Uterus (tissue), 4 donors: ENCODE data around the gene TIFAB. TPM values are rescaled to one million over a fixed set of nuclear protein-coding genes. Genes with fewer than 3 reads are reported as not detected.

Experiments used
- DNase-seq, 2 donors: peaks; one replicate each; pipeline ENCODE4 v3.0.0-alpha.2; 2019 to 2020
- H3K27ac ChIP-seq, 2 donors: fragments of 200-600 bp; sonication (generic); 1 replicate in 1 of 2; 2 replicates in 1 of 2; pipeline ENCODE4 v1.5.1; 2016 to 2018
- H3K27me3 ChIP-seq, 2 donors: fragments of 200-600 bp; sonication (generic); one replicate each; pipeline ENCODE4 v1.5.1; 2018 to 2019; ENCODE audit warnings: control low read depth in 1 of 2
- H3K36me3 ChIP-seq, 2 donors: fragments of 200-600 bp; sonication (generic); one replicate each; pipeline ENCODE4 v1.5.1; 2019; ENCODE audit warnings: control low read depth in 1 of 2
- H3K4me1 ChIP-seq, 2 donors: fragments of 200-600 bp; sonication (generic); one replicate each; pipeline ENCODE4 v1.5.1; 2018 to 2019; ENCODE audit warnings: control low read depth in 1 of 2
- H3K4me3 ChIP-seq, 2 donors: fragments of 200-600 bp; sonication (generic); 1 replicate in 1 of 2; 2 replicates in 1 of 2; pipeline ENCODE4 v1.5.1; 2018 to 2019; ENCODE audit warnings: mild to moderate bottlenecking in 1 of 2
- H3K9me3 ChIP-seq, 2 donors: fragments of 200-600 bp; sonication (generic); one replicate each; pipeline ENCODE4 v1.5.1; 2019; ENCODE audit warnings: control low read depth in 1 of 2
- CTCF ChIP-seq, 4 experiments: fragments of 200-600 bp in 2 of 4; fragments of 450-650 bp in 2 of 4; sonication (generic) in 2 of 4; IDR thresholded peaks; one replicate each; pipeline ENCODE4 v1.5.1; 2016 to 2019; ENCODE audit warnings: antibody characterized with exemption in 4 of 4, mild to moderate bottlenecking in 2 of 4, moderate library complexity in 1 of 4
- POLR2A ChIP-seq, 2 donors: fragments of 450-650 bp; IDR thresholded peaks; one replicate each; pipeline ENCODE4 v1.6.1; 2016; ENCODE audit warnings: antibody characterized with exemption in 2 of 2, mild to moderate bottlenecking in 1 of 2, moderate library complexity in 1 of 2
- intact Hi-C: fragments of 100-400 bp; cut with DNase I; formaldehyde crosslinking; loops from one replicate; pipeline ENCODE4 v1.15.1; 2023; ENCODE audit warnings: low total_unique reads
- total RNA-seq, 4 donors: library from RNA; depleted of rRNA in 3 of 4; stranded (reverse); fragments of >200 nt in 3 of 4; gene quantifications; one replicate each; pipeline versions ENCODE4 v1.1.0 to v1.2.4, GENCODE V29; 2014 to 2023
- donor health status: DM: yes; HTN: yes; CAD: no.

The TIFAB gene
- total RNA-seq, 4 donors from 2014 or later = 0.28 TPM; not detected in 3

- no peaks in the 10 kb centered on the region for H3K9me3 ChIP-seq
- no peaks in the 10 kb centered on the region for H3K4me1 ChIP-seq
- DNase-seq = no peak
- intact Hi-C loops = no loop called here
- H3K27me3 ChIP-seq = no peaks in the 10 kb centered on the region
- no peak overlapping the region for H3K4me3 ChIP-seq
- H3K27ac ChIP-seq = no peak overlapping the region
- TF ChIP-seq POLR2A (IDR thresholded peaks at IDR 0.05) (no peak), CTCF (IDR thresholded peaks at IDR 0.05) (no peak)
- H3K36me3 ChIP-seq = no peaks in the 10 kb centered on the region
Observed at GRCh38 chr5:135423846-135424168, 28.3 kb downstream of the TIFAB start.

- no peaks in the 10 kb centered on the region for H3K36me3 ChIP-seq
Observed at GRCh38 chr5:135423146-135423845, 28.9 kb downstream of the TIFAB start.

GRCh38 chr5:135422419-135422818, 29.7 kb downstream of the TIFAB start:
- no peaks in the 10 kb centered on the region for H3K4me1 ChIP-seq
- H3K36me3 ChIP-seq = no peaks in the 10 kb centered on the region
- TF ChIP-seq POLR2A (IDR thresholded peaks at IDR 0.05) = no peak
- no peak for TF ChIP-seq CTCF (IDR thresholded peaks at IDR 0.05)
- no peak for DNase-seq
- H3K9me3 ChIP-seq = no peaks in the 10 kb centered on the region
- H3K27me3 ChIP-seq = no peaks in the 10 kb centered on the region
- no peak overlapping the region for H3K27ac ChIP-seq
- intact Hi-C loops = no loop called here
- no peak overlapping the region for H3K4me3 ChIP-seq

More at GRCh38 chr5:135423146-135423845, 28.9 kb downstream of the TIFAB start:
- intact Hi-C loops = no loop called here
- Histone ChIP-seq H3K4me1 (no peaks in the 10 kb centered on the region), H3K27me3 (no peaks in the 10 kb centered on the region), H3K9me3 (no peaks in the 10 kb centered on the region), H3K4me3 (no peak overlapping the region), H3K27ac (no peak overlapping the region)
- no peak for DNase-seq
- TF ChIP-seq POLR2A (IDR thresholded peaks at IDR 0.05) = no peak
- no peak for TF ChIP-seq CTCF (IDR thresholded peaks at IDR 0.05)

- TF ChIP-seq POLR2A (IDR thresholded peaks at IDR 0.05) (no peak), CTCF (IDR thresholded peaks at IDR 0.05) (no peak)
- no peaks in the 10 kb centered on the region for H3K27me3 ChIP-seq
- H3K4me3 ChIP-seq = no peak overlapping the region
- no peaks in the 10 kb centered on the region for H3K36me3 ChIP-seq
- intact Hi-C loops = no loop called here
- no peaks in the 10 kb centered on the region for H3K9me3 ChIP-seq
- no peak overlapping the region for H3K27ac ChIP-seq
- DNase-seq = no peak
- no peaks in the 10 kb centered on the region for H3K4me1 ChIP-seq
Observed at GRCh38 chr5:135417083-135417482, 35.1 kb downstream of the TIFAB start.

- no peak for DNase-seq
- TF ChIP-seq CTCF (IDR thresholded peaks at IDR 0.05) = no peak
- no peak for TF ChIP-seq POLR2A (IDR thresholded peaks at IDR 0.05)
- Histone ChIP-seq H3K36me3 (no peaks in the 10 kb centered on the region), H3K27me3 (no peaks in the 10 kb centered on the region), H3K4me3 (no peak overlapping the region), H3K4me1 (no peaks in the 10 kb centered on the region), H3K9me3 (no peaks in the 10 kb centered on the region), H3K27ac (no peak overlapping the region)
- intact Hi-C loops = no loop called here
Observed at GRCh38 chr5:135405082-135405481, 47.1 kb downstream of the TIFAB start.
